Measurements from ENCODE around the gene PRKCH. TPM values are rescaled to one million over a fixed set of nuclear protein-coding genes. Genes with fewer than 3 reads are reported as not detected.
A peak's percentile ranks its signal among the peaks of the same experiment; 100 is the strongest.

PRKCH gene
- total RNA-seq, 3 donors from 2014 or later (not counting 1 experiment from before 2014, with no cell fraction given), result 610 to 756 (median 618) TPM

DNA sequence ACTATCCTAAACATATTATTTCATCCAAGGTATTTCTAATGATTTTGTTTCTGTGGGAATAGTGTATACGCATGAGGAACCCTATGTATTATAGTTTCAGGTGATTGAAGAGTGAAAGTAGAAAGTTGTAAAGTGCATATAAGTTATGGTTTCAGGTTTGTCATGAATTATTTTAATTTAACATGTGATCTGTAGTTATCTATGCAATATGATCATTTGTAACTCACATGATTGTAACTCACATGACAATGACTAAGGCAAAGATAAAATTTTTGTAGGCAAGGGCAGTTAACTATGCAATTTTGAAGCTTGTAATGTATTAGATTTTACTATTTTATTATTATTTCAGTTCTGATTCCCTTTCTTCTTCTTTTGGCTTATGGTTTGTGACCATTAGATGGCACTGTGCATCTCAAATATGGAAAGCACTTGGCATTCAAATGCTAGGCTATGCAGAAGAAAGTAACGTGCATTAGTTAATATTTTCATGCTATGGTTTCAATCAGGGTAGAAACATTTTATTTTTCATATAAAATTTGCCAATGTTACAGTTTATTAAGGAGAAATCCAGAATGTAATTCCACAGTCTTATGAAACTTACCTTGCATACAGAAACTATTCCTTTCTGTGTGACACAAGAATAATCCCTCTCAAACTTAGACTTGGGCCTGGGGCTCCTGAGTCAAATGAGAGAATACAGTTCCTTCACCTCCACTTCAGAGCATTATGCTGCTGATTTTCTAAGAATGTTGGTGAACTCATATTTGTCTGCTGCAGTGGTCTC is 24.5 kb upstream of the PRKCH start:
- Histone ChIP-seq H3K27ac (ENCODE audit: low read length) (no peak overlapping the region), H3K36me3 (ENCODE audit: control insufficient read depth, insufficient read depth, low read length) (no peaks in the 10 kb centered on the region), H3K4me3 (ENCODE audit: low read length) (no peak overlapping the region), H3K27me3 (ENCODE audit: control insufficient read depth, insufficient read depth, low read length) (no peaks in the 10 kb centered on the region), H3K9me3 (ENCODE audit: control insufficient read depth, insufficient read depth, low read length) (no peaks in the 10 kb centered on the region), H3K4me1 (ENCODE audit: control insufficient read depth, insufficient read depth, low read length) (peaks cover 6% of the 10 kb centered on the region)
- H3K4me3 Mint-ChIP-seq, result no peak overlapping the region
- no peak overlapping the region for H3K27ac Mint-ChIP-seq
- WGBS (ENCODE audit: insufficient coverage), result 25% methylated on average over 2 of the region's 2 CpGs
- TF ChIP-seq, protein P1, sequence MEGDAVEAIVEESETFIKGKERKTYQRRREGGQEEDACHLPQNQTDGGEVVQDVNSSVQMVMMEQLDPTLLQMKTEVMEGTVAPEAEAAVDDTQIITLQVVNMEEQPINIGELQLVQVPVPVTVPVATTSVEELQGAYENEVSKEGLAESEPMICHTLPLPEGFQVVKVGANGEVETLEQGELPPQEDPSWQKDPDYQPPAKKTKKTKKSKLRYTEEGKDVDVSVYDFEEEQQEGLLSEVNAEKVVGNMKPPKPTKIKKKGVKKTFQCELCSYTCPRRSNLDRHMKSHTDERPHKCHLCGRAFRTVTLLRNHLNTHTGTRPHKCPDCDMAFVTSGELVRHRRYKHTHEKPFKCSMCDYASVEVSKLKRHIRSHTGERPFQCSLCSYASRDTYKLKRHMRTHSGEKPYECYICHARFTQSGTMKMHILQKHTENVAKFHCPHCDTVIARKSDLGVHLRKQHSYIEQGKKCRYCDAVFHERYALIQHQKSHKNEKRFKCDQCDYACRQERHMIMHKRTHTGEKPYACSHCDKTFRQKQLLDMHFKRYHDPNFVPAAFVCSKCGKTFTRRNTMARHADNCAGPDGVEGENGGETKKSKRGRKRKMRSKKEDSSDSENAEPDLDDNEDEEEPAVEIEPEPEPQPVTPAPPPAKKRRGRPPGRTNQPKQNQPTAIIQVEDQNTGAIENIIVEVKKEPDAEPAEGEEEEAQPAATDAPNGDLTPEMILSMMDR (IDR thresholded peaks at IDR 0.05), result peak; percentile 89
- H3K36me3 Mint-ChIP-seq, result no peaks in the 10 kb centered on the region
- H3K9me3 Mint-ChIP-seq, result no peaks in the 10 kb centered on the region
- H3K27me3 Mint-ChIP-seq (ENCODE audit: low read depth in 2 of 2), result no peaks in the 10 kb centered on the region
- peaks cover 17 to 29% of the 10 kb centered on the region in 2 donors for H3K4me1 Mint-ChIP-seq
- DNase-seq, result peak in 1 of 2 donors; percentile 81
- ATAC-seq, result peak; percentile 63 to 84 (median 80)
- intact Hi-C loops (cut with micrococcal nuclease), result loop anchor here (5.0 kb wide), 2 partner anchors 155 to 430 kb away; no protein-coding TSS in a partner anchor

DNA sequence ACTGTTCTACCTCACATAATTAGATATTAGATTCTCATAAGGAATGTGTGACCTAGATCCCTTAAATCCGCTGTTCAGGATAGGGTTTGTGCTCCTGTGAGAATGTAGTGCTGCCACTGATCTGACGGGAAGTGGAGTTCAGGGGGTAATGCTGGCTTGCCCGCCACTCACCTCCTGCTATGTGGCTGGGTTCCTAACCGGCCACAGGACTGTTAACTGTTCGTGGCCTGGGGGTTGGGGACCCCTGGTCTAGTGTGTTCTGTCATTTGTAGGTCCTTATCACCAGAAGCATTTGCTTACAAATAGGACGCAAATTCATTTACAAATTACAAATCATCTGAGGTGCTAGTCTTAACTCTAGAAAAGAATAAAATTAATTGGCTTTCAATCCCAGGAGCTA is 23.8 kb upstream of the PRKCH start:
- ATAC-seq, result no peak

DNA sequence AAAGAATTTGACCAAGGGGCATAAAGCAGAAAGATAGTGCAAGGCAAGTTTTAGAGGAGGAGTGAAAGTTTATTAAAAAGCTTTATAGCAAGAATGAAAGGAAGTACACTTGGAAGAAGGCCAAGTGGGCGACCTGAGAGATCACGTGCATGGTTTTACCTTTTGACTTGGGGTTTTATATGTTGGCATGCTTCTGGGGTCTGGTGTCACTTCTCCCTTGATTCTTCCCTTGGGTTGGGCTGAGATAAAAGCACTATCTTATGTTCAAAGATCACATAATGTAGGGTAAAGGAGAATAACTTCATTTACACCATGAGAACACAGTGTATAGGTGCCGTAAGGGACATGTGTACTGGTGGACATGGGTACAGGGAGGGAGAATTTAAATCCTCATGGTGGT is 22.6 kb upstream of the PRKCH start:
- intact Hi-C loops (cut with micrococcal nuclease), result loop anchor here (5.0 kb wide), 2 partner anchors 153 to 428 kb away; no protein-coding TSS in a partner anchor
- Histone ChIP-seq H3K9me3 (ENCODE audit: control insufficient read depth, insufficient read depth, low read length) (no peaks in the 10 kb centered on the region), H3K36me3 (ENCODE audit: control insufficient read depth, insufficient read depth, low read length) (no peaks in the 10 kb centered on the region), H3K27me3 (ENCODE audit: control insufficient read depth, insufficient read depth, low read length) (no peaks in the 10 kb centered on the region), H3K27ac (ENCODE audit: low read length) (no peak overlapping the region), H3K4me3 (ENCODE audit: low read length) (no peak overlapping the region), H3K4me1 (ENCODE audit: control insufficient read depth, insufficient read depth, low read length) (peaks cover 6% of the 10 kb centered on the region)
- TF ChIP-seq, protein P1 (IDR thresholded peaks at IDR 0.05), result no peak
- Mint-ChIP-seq H3K4me3 (no peak overlapping the region), H3K27ac (no peak overlapping the region), H3K4me1 (peaks cover 17 to 29% of the 10 kb centered on the region in 2 donors), H3K36me3 (no peaks in the 10 kb centered on the region), H3K27me3 (ENCODE audit: low read depth in 2 of 2) (no peaks in the 10 kb centered on the region), H3K9me3 (no peaks in the 10 kb centered on the region)
- DNase-seq (peak in 1 of 2 donors; percentile 61), ATAC-seq (no peak)
- 40% methylated on average over 3 of the region's 3 CpGs for WGBS (ENCODE audit: insufficient coverage)

More for the DNA sequence above, 23.8 kb upstream of the PRKCH start:
- H3K27ac ChIP-seq (ENCODE audit: low read length), result no peak overlapping the region
- H3K27ac Mint-ChIP-seq, result peak overlapping the region in 1 of 2 donors; percentile 59
- H3K36me3 ChIP-seq (ENCODE audit: control insufficient read depth, insufficient read depth, low read length), result no peaks in the 10 kb centered on the region
- no peak for DNase-seq
- intact Hi-C loops (cut with micrococcal nuclease), result loop anchor here (5.0 kb wide), 2 partner anchors 155 to 430 kb away; no protein-coding TSS in a partner anchor
- no peaks in the 10 kb centered on the region for H3K36me3 Mint-ChIP-seq
- H3K4me1 Mint-ChIP-seq, result peaks cover 17 to 29% of the 10 kb centered on the region in 2 donors
- no peaks in the 10 kb centered on the region for H3K9me3 Mint-ChIP-seq
- H3K27me3 Mint-ChIP-seq (ENCODE audit: low read depth in 2 of 2), result no peaks in the 10 kb centered on the region
- no peaks in the 10 kb centered on the region for H3K27me3 ChIP-seq (ENCODE audit: control insufficient read depth, insufficient read depth, low read length)
- WGBS (ENCODE audit: insufficient coverage), result 83% methylated on average over 6 of the region's 6 CpGs
- peaks cover 6% of the 10 kb centered on the region for H3K4me1 ChIP-seq (ENCODE audit: control insufficient read depth, insufficient read depth, low read length)
- H3K4me3 Mint-ChIP-seq, result no peak overlapping the region
- TF ChIP-seq, protein P1 (IDR thresholded peaks at IDR 0.05), result no peak
- H3K9me3 ChIP-seq (ENCODE audit: control insufficient read depth, insufficient read depth, low read length), result no peaks in the 10 kb centered on the region
- no peak overlapping the region for H3K4me3 ChIP-seq (ENCODE audit: low read length)

Data from natural killer cell (primary cell).